BE2C (cell line): ENCODE measurements around the gene DNAJC5.

Experiments used
- DNase-seq: peaks from one replicate; pipeline ENCODE4 v3.0.0-alpha.2; 2020
- H3K27me3 ChIP-seq: fragments of 250-450 bp; sonication (Bioruptor Pico); 2 replicates; pipeline ENCODE4 v1.5.1; 2020; ENCODE audit warnings: mild to moderate bottlenecking
- H3K36me3 ChIP-seq: fragments of 250-450 bp; sonication (Bioruptor Pico); 2 replicates; pipeline ENCODE4 v1.5.1; 2020; ENCODE audit warnings: mild to moderate bottlenecking
- H3K4me1 ChIP-seq: fragments of 250-450 bp; sonication (Bioruptor Pico); 2 replicates; pipeline ENCODE4 v1.5.1; 2020
- H3K4me3 ChIP-seq: 2 replicates; pipeline ENCODE4 v1.5.1; 2011; ENCODE audit warnings: low read depth, low read length
- H3K9me3 ChIP-seq: fragments of 250-450 bp; sonication (Bioruptor Pico); 2 replicates; pipeline ENCODE4 v1.5.1; 2020
- TF ChIP-seq, protein P1 (sequence below): IDR thresholded peaks from 2 replicates; pipeline ENCODE4 v1.5.1; 2012; ENCODE audit warnings: mild to moderate bottlenecking, low read depth, low read length

Gene DNAJC5

DNA sequence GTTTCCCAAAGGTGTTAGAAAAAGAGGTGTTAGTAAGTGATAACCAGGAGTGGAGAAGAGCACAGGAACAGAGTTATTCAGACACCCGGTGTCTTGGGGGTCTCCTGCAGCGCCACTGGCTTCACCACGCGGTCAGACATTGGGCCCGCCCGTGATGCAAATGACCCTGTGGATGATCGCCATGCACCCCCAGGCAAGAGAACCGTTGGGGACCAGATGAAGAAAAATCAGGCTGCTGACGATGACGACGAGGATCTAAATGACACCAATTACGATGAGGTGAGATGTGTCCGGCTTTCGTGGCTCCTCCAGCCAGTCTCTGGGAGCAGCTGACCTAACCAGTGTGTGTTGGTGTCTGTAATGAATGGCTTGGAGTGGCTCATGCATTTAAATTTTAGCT lies 88.0 kb downstream of the DNAJC5 start:
- TF ChIP-seq, protein P1, sequence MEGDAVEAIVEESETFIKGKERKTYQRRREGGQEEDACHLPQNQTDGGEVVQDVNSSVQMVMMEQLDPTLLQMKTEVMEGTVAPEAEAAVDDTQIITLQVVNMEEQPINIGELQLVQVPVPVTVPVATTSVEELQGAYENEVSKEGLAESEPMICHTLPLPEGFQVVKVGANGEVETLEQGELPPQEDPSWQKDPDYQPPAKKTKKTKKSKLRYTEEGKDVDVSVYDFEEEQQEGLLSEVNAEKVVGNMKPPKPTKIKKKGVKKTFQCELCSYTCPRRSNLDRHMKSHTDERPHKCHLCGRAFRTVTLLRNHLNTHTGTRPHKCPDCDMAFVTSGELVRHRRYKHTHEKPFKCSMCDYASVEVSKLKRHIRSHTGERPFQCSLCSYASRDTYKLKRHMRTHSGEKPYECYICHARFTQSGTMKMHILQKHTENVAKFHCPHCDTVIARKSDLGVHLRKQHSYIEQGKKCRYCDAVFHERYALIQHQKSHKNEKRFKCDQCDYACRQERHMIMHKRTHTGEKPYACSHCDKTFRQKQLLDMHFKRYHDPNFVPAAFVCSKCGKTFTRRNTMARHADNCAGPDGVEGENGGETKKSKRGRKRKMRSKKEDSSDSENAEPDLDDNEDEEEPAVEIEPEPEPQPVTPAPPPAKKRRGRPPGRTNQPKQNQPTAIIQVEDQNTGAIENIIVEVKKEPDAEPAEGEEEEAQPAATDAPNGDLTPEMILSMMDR: no peak
- no peak for DNase-seq
- Histone ChIP-seq H3K4me1 (peaks cover 12% of the 10 kb centered on the region), H3K36me3 (peaks cover 46% of the 10 kb centered on the region), H3K4me3 (no peak overlapping the region), H3K27me3 (no peaks in the 10 kb centered on the region), H3K9me3 (no peaks in the 10 kb centered on the region)
